Testis (tissue), 2 donors: Measurements from ENCODE around the gene AGAP1.

ENCODE experiments used
- CTCF ChIP-seq, 3 experiments: fragments of 450-650 bp in 2 of 3; fragments of 200-600 bp in 1 of 3; sonication (generic) in 1 of 3; IDR thresholded peaks; one replicate each; pipeline ENCODE4 v1.5.1; 2016 to 2019; ENCODE audit warnings: antibody characterized with exemption in 3 of 3, mild to moderate bottlenecking in 2 of 3, moderate library complexity in 1 of 3
- POLR2A ChIP-seq: fragments of 450-650 bp; IDR thresholded peaks from one replicate; pipeline ENCODE4 v1.6.1; 2017; ENCODE audit warnings: antibody characterized with exemption, mild to moderate bottlenecking, moderate library complexity

- TF ChIP-seq CTCF (IDR thresholded peaks at IDR 0.05) (no peak), POLR2A (no peak)
Measured at GRCh38 chr2:235553696-235554100, 59.9 kb downstream of the AGAP1 start.
